EL (cell line): ENCODE data around the gene GALNS.

Experiments
- DNase-seq: peaks from one replicate; pipeline ENCODE4 v3.0.0-alpha.2; 2016

The GALNS gene

GRCh38 chr16:88855176-88855575 is 1.6 kb downstream of the GALNS start:
- no peak for DNase-seq

GRCh38 chr16:88854306-88855111 is 2.2 kb downstream of the GALNS start:
- no peak for DNase-seq

- no peak for DNase-seq
Observed at GRCh38 chr16:88853325-88853941, 3.3 kb downstream of the GALNS start.

- DNase-seq: no peak
Observed at GRCh38 chr16:88851616-88852015, 5.1 kb downstream of the GALNS start.

GRCh38 chr16:88850531-88851199 is 6.1 kb downstream of the GALNS start:
- DNase-seq: no peak

- no peak for DNase-seq
Observed at GRCh38 chr16:88848557-88848956, 8.2 kb downstream of the GALNS start.

GRCh38 chr16:88847654-88848053 is 9.1 kb downstream of the GALNS start:
- no peak for DNase-seq

- peak; percentile 23 for DNase-seq
Observed at GRCh38 chr16:88846088-88846487, 10.7 kb downstream of the GALNS start.

- no peak for DNase-seq
Observed at GRCh38 chr16:88844419-88845036, 12.2 kb downstream of the GALNS start.

- no peak for DNase-seq
Observed at GRCh38 chr16:88843256-88843655, 13.5 kb downstream of the GALNS start.

- DNase-seq: no peak
Observed at GRCh38 chr16:88842806-88843205, 13.9 kb downstream of the GALNS start.

GRCh38 chr16:88842308-88842756 is 14.4 kb downstream of the GALNS start:
- DNase-seq: no peak

GRCh38 chr16:88841521-88842307 is 15.0 kb downstream of the GALNS start:
- DNase-seq: no peak

GRCh38 chr16:88840600-88841215 is 16.0 kb downstream of the GALNS start:
- no peak for DNase-seq

GRCh38 chr16:88839745-88840599 is 16.8 kb downstream of the GALNS start:
- DNase-seq: no peak

GRCh38 chr16:88839026-88839529 is 17.7 kb downstream of the GALNS start:
- no peak for DNase-seq

- no peak for DNase-seq
Observed at GRCh38 chr16:88838566-88838965, 18.2 kb downstream of the GALNS start.

GRCh38 chr16:88837806-88838205 is 18.9 kb downstream of the GALNS start:
- no peak for DNase-seq

GRCh38 chr16:88836791-88837190 is 20.0 kb downstream of the GALNS start:
- DNase-seq: no peak

GRCh38 chr16:88835818-88836217 is 20.9 kb downstream of the GALNS start:
- no peak for DNase-seq

GRCh38 chr16:88835383-88835782 is 21.4 kb downstream of the GALNS start:
- no peak for DNase-seq
